Stimulated activated CD4-positive, alpha-beta T cell treated with anti-CD3 and anti-CD28 coated beads, Interleukin-15, amount 100 ng/mL, for 1 hour (primary cell): ENCODE results near the gene SBSN.

Experiments
- DNase-seq, 2 donors: peaks; one replicate each; pipeline ENCODE4 v3.0.0-alpha.2; 2020; ENCODE audit warnings: low read depth in 1 of 2, low spot score in 1 of 2

The SBSN gene

DNA sequence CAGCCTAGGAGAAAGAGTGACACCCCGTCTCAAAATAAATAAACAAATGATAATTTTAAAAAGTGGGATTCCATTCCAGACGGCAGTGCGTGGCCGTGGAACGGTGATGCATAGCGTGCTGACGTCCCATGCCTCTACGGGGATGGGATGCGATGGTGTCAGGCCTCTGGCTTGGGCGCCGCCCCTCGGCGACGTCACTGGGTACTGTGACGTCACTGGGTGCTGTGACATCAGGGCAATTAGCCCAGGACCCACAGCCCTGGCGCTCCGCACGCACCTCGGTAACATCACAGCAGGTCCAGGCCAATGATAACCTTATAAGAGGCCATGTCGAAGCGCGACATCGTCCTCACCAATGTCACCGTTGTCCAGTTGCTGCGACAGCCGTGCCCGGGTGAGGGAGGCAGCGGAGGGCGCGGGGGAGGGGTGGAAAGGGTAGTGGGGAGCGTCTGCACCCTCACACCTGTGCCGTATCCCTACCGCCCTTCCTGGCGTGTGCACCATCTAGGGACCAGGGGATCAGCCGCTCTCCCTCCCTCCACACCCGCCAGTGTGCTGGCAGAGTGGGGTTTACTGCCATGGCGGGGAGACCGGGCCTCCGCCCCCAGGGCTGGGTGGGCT, 5.2 kb upstream of the SBSN start, which contains the start of gene GAPDHS:
GAPDHS (plus strand) TSS at position 256 of the 621 bp plus-strand sequence; CDS start at position 328, 72 bp downstream.
- no peak for DNase-seq

DNA sequence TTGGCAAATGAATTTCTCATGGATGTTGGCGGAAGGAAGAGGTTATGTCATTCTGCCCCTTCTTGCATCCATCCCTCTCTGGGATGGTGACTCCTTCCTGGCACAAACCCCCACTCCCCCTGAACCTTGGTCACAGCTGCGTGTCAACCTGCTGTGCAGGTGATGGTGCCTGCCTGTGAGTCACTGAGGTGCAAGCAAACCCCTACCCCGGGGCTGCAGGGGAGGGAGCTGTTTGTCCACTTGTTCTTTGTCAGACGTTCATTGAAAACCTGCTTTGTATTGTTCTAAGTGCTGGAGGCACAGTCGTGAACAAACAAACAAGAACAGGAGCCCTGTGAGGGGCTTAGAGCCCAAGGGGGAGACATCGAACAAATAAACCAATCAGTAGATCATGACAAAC, 3.2 kb upstream of the SBSN start:
- DNase-seq: no peak

DNA sequence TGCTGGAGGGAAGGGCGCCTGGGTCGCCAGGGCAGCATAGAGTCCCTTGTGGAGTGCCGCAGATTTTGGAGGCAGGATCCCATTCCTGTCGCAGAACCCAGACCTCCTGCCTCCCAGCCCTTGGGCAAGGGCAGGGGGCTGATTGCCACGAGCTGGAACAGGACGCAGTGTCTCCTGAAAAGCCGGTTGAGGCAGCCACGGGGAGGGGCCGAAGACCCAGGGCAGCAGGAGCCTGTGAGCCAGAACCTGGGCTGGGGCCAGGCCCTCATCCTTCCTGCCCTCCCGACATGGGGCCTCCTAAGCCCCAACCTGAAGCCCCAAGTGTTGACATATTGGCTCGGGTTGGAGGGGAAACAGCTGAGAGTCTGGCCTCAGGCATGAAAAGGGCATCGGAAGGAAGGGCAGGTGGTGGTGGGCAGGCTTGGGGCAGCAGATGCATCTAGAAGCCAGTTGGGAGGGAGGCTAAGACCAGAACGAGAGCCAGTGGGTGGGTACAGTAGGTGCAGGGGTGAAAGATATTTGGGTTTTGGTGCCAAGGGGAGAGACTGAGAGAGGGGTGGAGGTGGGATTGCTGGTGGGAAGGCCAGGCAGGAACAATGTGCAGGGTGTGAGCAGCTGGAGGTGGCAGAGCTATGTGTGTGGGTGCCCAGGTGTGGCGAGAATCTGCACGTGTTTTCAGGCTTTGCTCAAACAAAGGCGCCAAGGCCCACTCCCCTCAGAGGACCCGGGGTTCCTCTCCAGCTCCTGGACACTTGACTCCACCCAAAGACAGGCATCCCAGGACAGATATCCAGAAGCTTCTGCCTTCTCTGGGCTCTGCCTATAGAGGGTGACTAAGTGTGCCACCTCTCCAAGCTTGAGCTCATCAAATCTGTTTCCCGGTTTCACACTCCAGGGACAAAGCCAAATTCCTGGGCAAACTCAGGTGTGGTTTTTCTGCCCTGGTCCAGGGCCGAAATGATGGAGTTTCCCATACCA, 1.4 kb upstream of the SBSN start:
- DNase-seq: no peak

DNA sequence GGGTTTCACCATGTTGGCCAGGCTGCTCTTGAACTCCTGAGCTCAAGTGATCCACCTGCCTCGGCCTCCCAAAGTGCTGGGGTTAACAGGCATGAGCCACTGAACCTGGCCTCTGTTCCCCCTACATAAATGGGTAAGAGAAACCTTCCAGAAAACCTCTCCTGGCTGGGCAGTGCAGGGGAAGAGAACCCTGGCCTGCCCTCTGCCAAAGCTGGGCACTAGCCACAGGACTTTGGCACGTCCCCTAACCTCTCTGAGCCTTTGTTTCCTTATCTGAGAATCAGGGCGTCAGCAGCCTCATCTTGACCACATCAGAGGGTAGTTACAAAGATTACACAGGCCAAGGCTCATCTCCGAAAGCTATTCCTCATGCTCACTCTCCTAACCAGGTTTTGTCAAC, 2.2 kb downstream of the SBSN start:
- no peak for DNase-seq

DNA sequence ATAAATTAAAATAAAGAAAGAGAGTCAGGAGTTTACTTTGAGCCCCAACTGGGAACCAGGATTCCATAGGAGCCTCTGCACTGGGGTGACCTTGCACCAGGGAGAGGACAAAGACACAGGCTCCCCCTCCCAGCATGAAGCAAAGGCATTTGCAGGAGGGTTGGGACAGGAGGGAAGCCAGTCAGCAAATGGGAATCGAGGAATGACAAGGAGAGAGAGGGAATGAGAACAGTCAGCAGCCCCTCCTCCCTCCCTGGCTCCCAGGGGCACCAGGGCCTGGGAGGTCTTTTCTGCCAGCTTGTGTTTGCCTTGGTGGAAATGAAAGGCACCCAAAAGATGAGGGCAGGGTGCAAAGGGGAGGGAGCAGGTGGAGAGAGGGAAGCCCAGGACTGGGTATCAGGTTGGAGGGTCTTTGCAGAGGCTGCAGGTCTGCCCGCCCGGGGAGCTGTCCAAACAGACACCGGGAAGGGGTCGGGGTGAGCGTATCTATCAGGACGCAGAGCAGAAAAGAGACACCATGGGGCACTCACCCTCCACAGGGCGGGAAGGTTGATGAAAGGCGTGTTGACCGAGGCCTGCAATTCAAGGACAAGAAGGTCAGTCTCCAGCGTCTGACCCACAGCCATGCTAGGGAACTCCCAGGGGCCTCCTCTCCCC, 3.8 kb downstream of the SBSN start:
- DNase-seq: no peak

DNA sequence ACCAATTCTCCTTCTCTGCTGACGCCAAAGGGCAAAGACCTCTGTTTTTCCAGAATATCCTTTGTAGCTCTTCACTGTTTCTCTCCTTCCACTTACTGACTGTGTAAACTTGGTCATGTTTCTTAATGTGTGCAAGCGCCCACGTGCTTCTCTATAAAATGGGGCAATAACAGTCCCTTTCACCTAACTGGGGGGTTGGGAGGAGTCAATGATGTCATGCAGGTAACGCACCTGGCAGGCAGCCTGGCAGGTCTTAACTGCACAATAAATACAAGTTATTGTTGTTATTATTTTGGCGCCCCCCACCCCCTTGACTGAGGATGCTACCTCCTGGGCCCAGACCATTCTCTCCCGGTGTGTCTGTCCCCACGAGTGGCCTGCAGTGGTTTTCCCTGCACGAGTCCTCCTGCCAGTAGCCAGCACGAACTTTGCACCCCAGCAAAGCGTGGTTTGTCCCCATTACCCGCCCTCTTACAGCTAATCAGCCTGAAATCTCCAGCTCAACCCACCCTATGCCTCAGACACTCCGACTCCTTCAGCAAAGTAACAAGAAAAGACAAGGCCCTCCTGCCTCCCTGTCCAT, 5.3 kb downstream of the SBSN start:
- no peak for DNase-seq

DNA sequence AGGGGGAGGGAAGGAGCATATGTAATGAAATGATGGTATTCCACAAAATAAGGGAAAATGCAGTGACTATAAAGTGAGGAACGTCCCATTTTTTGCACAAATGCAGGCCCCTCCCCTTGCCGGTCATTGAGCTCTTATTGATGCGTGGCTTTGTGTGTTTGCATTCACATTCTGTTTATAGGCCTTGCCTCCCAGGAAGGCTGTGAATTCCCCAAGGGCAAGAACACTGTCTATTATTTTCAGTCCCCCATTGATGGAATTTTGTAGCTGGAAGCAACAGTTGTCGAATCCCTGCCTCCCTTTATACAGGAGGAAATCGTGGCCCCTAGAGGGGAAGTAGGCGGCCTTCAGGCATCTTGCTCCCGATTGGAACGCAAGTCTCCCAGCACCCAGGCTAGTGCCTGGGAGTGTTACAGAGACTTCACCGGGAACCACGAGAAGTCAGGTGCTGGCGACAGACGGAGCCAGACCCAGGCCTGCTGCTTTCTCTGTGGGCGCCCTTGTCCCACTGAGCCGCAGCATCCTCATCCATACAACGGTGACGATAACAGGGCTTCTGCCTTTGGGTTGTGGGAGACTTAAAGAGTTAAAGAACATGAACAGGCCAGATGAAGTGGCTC, 6.9 kb downstream of the SBSN start:
- DNase-seq: no peak

DNA sequence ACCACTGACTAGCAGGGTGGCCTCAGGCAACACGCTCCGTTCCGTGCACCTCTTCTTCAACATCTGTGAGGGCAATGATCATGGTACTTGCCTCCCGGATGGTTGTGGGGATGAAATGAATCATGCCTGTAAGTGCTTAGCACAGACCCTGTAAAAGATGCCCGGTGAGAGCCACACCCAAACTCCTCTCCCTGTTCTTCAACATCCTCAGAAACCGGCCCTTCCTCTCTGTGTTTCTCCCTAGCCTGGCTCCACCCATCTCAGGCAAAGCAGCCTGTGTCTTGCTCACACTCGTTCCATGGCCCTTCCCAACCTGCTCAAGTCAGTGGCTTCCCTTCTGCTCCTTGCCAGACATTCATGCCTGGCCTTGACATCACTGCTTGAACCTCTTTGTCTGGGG, 8.8 kb downstream of the SBSN start:
- DNase-seq: no peak

DNA sequence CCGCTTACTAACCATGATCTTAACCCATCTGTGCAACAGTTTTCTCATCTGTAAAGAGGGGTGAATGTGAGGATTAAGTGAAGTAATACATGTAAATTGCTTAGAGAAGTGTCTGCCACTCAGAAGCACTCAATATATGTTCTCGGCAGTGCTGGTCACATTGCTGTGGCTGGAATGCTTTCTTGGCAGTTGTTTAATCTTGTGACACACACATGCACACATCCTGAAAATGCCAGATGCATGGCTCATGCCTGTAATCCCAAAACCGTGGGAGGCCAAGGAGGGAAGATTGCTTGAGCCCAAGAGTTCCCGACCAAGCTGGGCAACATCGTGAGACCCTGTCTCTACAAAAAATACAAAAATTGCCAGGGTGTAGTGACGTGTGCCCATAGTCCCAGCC, 9.8 kb downstream of the SBSN start:
- DNase-seq: no peak

DNA sequence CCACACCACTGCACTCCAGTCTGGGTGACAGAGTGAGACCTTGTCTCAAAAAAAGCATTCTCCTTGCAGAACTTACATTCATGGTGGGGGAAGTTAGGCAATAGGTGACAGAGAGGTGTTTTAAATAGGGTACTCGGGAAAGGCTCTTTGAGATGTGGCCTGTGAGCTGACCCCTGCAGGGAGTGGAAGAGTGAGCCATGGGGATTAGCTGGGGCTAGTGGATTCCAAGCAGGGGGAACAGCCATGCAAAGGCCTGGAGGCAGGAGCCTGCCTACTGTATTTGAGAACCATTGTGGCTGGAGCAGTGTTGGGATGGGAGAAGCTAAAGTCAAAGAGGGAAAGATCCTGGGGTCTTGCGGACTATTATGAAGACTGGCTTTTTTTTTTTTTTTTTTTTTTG, 10.8 kb downstream of the SBSN start:
- DNase-seq: no peak

DNA sequence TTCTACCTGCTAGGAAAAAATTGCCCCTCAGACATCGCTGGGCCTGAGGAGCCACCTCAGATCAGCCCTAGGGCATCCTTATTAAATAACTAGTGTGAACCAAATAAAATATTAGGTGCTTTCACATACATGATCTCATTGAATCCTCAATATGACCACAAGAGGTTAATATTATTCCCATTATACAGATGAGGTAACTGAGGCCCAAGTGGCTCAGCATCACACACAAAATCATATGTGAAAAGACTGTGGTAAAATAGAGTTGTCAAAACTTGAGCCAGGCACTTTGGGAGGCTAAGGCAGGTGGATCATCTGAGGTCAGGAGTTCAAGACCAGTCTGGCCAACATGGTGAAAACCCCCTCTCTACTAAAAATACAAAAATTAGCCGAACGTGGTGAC, 11.8 kb downstream of the SBSN start:
- no peak for DNase-seq

DNA sequence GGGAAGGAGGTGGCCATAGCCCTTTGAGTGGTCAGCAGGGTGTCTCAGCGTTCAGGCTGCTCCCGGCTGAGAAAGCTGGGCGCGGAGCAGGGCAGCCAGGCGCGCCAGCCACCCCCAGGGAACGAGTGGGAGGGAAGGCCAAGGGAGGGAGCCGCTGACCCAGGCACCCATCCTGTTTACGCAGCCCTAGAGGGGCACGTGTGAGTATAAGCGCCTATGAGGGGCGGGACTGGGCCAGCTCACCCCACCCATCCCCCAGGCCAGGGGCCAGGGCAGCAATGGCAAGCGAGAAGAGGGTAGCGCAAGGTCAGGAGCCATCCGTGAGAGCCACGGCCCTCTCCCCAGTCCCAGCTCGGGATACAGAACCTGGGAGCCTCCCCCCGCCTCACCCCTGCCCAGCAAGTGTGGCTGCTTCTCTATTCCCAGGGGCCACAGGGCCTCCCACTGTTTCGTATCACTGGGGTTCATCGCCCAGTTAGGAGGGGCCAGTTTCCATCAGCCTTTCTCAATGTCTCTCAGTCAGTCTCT, 13.8 kb downstream of the SBSN start:
- DNase-seq: no peak

DNA sequence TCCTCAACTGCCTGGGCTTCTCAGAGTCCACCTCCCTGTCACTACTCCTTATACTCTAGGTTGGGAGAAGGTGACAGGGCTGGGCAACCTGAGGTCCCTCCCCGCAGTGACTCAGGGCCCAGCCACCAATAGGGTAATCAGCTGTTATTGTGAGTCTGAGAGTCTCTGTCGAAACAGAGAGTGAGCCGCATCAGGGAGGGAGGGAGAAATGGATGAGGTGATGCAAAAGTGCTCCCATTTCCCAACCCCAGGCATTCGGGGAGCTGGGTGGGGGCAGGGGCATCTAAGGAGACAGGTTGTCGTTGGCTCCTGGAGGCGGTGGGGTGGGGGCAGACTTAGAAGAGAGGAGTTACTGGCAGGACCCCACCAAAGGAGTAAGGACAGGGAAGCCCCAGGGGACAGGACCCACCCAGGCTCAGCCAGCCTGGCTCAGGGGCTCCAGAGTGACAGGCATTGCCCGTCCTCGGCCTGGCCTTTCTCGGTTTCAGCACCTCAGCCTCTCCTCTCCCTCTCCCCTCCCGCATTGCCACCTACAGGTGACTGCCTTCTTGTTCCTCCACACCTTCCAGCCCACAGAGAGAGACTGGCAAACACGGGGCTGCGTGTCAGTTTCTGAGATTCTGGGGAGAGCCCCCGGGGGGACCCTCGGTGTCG, 14.4 kb downstream of the SBSN start, which contains the start of gene DMKN:
DMKN (minus strand) TSS at position 22 of the 654 bp plus-strand sequence. CDS start 174 bp downstream, outside the sequence.
- no peak for DNase-seq

DNA sequence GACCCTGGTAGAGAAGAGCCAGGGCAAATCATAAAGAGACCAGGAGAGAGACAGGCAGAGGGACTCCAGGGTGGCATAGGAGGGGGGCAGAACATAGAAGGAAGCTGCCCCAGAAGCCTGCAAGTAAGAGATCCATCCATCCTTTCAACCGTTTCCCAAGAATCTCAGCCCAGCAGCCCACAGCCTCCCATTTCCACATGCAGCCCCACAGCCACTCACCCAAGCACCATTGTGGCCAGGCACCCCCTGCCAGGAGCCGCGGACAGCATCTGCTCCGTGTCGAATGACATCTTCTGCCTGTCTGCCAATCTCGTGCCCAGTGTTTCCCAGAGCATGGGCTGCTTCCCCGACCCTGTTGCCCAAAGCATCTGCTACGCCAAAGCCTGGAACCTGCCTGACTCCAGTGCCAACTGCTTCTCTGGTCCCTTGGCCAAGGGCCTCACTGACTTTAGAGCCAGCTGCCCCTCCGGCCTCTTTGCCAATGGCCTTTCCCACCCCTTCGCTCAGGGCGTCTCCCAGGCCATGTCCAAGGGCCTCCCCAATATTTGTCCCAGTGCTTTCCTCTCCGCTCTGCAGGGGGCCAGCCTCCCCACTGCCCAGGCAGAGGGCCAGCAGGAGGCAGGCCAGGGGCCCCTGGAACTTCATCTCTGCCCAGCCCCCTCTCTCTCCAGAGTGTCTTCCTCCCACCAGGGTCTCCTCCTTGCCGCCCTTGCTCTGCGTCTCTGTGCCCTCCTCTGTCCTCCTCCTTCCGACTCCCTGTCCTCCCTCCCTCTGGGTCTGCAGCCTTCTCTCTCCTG, 15.1 kb downstream of the SBSN start:
- no peak for DNase-seq

DNA sequence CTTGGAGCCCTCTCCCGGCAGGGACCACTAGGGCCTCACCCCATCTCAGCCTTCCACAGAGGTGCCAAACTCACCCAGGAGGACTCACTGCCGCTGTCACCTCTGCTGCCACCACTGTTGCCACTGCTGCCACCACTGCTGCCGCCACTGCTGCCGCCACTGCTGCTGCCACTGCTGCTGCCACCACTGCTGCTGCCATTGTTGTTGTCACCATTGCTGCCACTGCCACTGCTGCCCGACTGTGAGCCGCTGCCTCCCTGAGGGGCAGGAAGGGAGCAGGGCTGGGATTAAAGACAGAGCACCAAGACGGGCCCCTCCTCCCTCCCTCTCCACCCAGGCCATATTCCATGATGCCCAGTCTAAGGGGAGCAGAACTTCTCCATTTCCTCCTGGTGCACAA, 16.8 kb downstream of the SBSN start:
- no peak for DNase-seq

DNA sequence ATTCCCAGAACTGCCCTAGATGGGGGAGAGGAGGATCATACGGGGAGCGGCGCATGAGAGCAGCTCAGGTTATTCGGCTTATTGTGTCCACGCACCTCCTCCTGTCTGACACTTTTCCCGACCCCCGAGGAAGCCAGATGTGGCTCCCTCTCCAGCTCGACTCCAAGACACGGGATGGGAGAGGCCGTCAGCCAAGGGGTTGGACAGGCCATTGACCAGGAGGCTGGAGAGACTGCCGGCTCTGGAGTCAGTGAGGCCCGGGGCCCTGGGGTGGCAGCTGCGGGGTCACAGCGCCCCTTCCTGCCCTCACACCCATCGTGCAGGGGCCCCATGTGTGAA, 17.5 kb downstream of the SBSN start:
- DNase-seq: no peak

DNA sequence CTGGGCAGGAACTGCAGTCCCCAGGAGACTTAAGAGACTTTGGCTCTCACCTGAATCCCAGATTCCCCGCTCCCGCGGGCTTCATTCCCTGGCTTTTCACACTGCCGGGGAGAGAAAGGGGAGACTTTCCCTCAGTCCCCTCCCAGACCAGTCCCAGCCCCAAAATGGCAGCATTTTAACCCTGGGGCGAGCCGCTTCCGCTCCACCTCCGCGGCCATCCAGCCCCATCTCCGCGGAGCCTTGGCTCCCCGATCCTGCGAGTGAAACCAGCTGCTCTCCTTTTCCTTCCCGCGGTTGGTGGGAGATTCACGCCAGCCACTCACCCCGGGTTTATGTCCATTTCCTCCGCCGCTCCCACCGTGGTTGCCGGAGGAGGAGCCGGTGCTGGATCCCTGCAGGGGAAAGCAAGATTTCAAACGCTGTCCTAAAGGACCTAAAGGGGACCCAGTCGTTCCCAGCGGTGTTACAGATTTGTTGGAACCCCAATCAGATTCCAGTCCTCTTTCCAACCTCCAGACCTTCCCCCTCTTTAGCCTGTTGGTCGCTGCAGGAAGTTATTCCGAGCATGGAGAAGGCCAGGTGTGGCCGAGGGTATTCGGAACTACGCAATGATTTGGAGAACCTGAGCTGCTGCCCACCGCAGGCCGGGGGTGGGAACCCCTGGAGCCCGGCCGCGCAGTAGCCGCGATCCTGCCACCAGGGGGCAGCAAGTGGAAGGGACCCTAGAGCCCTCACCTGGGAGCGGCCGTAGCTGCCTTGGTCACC, 18.1 kb downstream of the SBSN start:
- DNase-seq: peak; percentile 42 to 69

DNA sequence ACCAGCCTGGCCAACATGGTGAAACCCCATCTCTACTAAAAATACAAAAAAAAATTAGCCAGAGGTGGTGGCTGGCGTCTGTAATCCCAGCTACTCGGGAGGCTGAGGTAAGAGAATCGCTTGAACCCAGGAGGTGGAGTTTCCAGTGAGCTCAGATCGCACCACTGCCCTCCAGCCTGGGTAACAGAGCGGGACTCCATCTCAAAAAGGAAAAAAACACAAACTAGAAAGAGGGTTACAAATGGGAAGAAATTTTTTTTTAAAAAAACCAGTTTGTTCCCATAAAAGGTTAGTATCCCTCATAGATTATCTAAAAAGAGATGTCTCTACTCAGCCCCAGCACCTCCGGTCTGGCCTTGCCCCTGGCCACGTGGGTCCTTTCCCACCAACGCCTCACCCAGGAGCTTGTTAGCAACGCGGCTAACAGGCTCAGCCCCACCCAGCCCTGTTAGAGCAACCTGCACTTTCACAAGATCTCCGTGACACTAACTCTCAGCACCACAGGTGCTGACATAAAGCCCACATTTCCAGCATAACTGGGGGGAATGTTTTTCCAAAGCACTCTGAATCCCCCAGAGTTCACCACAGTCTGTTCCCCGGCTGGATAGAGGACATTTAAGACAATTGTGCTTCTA, 19.0 kb downstream of the SBSN start:
- no peak for DNase-seq
